Measurements from ENCODE around the gene BAHD1. TPM values are rescaled to one million over a fixed set of nuclear protein-coding genes. Genes with fewer than 3 reads are reported as not detected.

BAHD1 gene
- 11.0 to 12.9 TPM (median 11.7 TPM) in 5 replicates for total RNA-seq (2022; extraction: Qiagen RNA extraction)

DNA sequence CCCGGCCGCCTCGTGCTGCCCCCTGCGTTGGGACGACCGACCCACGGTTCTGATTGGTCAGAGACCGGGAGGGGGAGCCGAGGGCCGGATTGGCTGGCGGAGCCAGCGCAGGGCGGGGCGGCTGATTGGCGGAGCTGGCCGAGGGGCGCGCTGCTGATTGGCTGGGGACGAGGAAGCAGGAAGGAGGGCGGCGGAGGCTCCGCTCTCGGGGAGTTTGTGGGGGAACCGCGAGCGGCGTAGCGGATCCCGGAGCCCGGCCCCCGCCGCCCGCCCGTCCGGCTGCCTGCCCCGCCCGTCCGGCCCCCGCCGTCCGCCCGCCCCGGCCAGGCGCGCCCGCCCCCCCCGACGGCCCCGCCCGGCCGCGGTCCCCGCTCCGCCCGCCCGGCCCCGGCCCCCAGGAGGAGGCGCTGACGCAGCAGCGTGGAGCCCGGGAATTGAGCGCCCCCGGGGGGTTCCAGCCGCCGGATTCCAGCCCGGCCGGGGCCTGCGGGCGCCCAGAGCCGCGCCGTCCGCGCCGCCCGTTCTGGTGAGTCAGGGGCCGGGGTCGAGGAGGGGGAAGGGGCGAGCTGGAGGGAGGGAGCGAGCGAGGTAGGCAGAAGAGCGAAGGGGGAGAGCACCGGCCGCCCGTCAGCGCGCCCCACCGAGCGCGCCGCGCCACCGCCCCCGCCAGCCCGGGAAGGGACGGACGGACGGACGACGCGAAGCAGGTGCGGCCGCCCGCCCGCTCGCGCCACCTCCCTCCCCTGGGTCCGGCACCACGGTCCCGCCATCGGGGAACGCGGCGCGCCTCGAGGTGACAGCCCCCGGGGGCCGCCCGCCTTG, at the start of gene BAHD1:
Gene BAHD1, plus strand, starts transcription at position 211 of the 822 bp plus-strand sequence. CDS start 17,512 bp downstream, outside the sequence.

DNA sequence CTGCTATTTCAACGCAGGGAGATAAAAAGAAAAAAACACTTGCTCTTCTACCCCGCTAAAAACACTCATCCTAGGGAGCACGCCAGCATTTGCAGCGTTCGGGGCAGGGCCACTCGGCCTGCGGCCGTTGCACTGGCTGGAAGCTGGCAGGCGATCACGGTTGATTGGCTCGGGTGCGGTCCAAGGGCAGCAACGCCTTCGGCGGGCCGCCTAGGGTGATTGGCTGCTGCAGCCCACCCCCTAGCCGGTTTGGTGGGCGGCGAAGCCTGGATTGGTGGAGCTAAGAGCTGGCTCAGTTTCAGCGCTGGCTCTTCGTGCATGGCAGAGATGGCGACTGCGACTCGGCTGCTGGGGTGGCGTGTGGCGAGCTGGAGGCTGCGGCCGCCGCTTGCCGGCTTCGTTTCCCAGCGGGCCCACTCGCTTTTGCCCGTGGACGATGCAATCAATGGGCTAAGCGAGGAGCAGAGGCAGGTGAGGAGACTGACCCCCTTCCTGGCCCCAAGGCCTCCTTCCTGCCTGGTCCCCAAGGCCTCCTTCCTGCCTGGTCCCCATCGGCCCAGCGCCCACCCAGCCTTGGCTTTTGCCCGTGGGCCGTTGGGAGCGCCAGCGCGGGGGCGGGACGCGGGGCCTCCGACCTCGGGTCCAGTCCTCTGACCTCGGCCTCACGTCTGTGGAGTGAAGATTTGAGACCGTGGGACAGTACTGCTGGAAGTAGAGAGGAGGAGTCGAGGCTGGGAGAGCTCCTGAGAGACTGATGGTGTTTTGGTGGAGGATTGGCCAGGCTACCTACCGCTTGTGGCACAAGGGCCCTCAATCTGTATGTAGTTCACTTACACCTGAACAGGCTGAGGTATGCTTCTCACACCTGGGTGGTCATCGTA, 35.0 kb upstream of the BAHD1 start, which contains the start of gene IVD:
Gene IVD, plus strand, starts transcription at position 295 of the 881 bp plus-strand sequence. Its CDS starts 33 bp downstream, at position 328.

DNA sequence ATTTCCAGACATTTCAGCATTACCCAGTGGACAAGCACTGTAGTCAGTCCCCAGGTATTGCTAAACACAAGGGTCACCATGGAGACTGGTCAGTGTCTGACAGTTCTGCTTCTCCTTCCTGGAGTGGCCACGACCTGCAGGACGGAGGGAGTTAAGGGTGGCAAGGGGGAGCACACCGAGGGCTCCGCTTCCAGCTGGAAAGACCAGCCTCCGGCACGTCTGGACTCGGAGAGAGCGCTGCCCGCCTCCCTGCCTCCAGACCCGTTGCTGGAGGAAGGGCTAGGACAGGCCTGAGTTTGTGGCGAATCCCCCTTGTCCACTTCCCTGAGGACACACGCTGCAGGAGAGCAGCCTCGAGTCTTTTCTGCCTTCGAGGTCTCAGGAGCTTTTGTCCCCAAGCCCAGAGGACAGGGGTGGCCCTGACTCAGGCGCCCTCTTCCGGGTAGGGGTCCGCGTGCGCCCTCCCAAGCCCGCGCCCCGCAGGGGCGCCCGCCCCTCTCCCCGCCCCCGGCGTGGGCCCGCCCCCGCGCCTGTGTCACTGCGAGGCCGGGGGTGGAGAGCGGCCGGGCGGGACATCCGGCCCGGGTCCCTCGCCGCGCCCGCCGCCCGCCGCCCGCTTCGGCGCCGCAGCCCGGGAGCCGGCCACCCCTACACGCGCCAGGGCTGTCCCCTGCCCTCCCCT, 29.8 kb downstream of the BAHD1 start, which contains the start of gene CHST14:
Gene CHST14, plus strand, starts transcription at position 562 of the 682 bp plus-strand sequence. CDS start 230 bp downstream, outside the sequence.

Other genes with a start within 250 kb of the BAHD1 start
- 0.17 to 0.45 TPM (median 0.29 TPM) in 5 replicates for gene PAK6, start 201.9 kb upstream of the BAHD1 start, total RNA-seq (2022; extraction: Qiagen RNA extraction)
- gene ANKRD63, start 157.9 kb upstream of the BAHD1 start, total RNA-seq (2022; extraction: Qiagen RNA extraction): 0.24 to 0.59 TPM (median 0.35 TPM) in 5 replicates
- 0.67 to 1.1 TPM (median 0.85 TPM) in 5 replicates for gene PLCB2, start 133.0 kb upstream of the BAHD1 start, total RNA-seq (2022; extraction: Qiagen RNA extraction)
- gene INAFM2, start 117.3 kb upstream of the BAHD1 start, total RNA-seq (2022; extraction: Qiagen RNA extraction): 5.7 to 7.7 TPM (median 7.0 TPM) in 5 replicates
- 16.5 to 23.1 TPM (median 21.6 TPM) in 5 replicates for gene CCDC9B, start 100.0 kb upstream of the BAHD1 start, total RNA-seq (2022; extraction: Qiagen RNA extraction)
- not detected in 5 replicates for gene PHGR1, start 89.9 kb upstream of the BAHD1 start, total RNA-seq (2022; extraction: Qiagen RNA extraction)
- 1.1 to 2.2 TPM (median 1.9 TPM) in 5 replicates for gene DISP2, start 82.7 kb upstream of the BAHD1 start, total RNA-seq (2022; extraction: Qiagen RNA extraction)
- gene KNSTRN, start 58.2 kb upstream of the BAHD1 start, total RNA-seq (2022; extraction: Qiagen RNA extraction): 43.1 to 54.3 TPM (median 48.9 TPM) in 5 replicates
- gene IVD, start 35.2 kb upstream of the BAHD1 start, total RNA-seq (2022; extraction: Qiagen RNA extraction): 12.3 to 14.0 TPM (median 12.8 TPM) in 5 replicates
- 15.6 to 20.6 TPM (median 19.3 TPM) in 5 replicates for gene CHST14, start 30.0 kb downstream of the BAHD1 start, total RNA-seq (2022; extraction: Qiagen RNA extraction)
- 13.0 to 21.9 TPM (median 14.0 TPM) in 5 replicates for gene CCDC32, start 124.1 kb downstream of the BAHD1 start, total RNA-seq (2022; extraction: Qiagen RNA extraction)
- gene RPUSD2, start 128.3 kb downstream of the BAHD1 start, total RNA-seq (2022; extraction: Qiagen RNA extraction): 12.1 to 15.4 TPM (median 14.7 TPM) in 5 replicates
- 5.0 to 9.8 TPM (median 6.4 TPM) in 5 replicates for gene KNL1, start 153.3 kb downstream of the BAHD1 start, total RNA-seq (2022; extraction: Qiagen RNA extraction)

Measured in A549 treated with Hydrocortisone at 1 μM for 4 hours (cell line).